IPS-NIHi7 (cell line): ENCODE results near the gene GTPBP10.
"Not testable (repeated sequence)": the region's sequence is repeated elsewhere in the genome, so short reads cannot be mapped to it uniquely, and the experiment has no call there.

Experiments
- DNase-seq: peaks from one replicate; pipeline ENCODE4 v3.0.0; 2012; ENCODE audit warnings: mixed read lengths; ENCODE audit errors: extremely low spot score

The GTPBP10 gene, protein sequence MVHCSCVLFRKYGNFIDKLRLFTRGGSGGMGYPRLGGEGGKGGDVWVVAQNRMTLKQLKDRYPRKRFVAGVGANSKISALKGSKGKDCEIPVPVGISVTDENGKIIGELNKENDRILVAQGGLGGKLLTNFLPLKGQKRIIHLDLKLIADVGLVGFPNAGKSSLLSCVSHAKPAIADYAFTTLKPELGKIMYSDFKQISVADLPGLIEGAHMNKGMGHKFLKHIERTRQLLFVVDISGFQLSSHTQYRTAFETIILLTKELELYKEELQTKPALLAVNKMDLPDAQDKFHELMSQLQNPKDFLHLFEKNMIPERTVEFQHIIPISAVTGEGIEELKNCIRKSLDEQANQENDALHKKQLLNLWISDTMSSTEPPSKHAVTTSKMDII

DNA sequence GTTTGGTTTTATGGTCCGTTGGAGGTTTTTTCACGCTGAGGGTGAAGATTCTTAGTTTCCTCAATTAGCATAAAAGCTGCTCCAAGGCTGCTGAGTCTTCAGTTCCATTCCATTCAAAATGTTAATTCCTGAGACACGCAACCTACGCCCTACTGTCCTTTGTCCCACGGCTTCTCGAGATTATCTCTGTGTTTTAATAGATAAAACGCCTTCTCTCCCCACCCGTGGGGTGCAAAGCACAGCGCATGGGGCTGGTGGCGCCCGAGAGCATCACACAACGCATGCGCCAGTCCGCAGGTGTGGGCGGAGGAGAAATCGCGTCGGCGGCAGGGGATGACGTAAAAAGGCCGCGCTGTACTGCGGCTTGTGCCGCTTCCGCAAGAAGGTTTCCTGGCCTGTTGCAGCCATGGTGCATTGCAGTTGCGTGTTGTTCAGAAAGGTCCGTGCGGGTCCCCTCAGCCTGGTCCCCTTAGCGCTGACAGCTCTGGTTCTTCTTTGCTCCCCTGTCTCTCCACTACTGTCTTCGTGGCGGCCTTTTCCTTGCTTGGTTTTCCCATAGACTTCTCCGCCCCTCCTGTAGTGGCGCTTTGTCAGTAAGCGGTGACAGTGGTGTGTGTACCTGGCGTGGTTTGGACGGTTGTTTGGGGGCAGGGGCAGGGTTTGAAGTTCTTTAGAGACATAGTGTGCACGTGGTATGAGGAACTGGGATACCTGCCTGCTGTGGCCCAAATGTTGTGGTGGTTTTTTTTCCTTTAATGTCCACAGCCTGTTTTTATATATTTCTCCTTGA is at the start of gene GTPBP10:
Gene GTPBP10, plus strand, starts transcription at position 381 of the 790 bp plus-strand sequence. Its CDS starts 26 bp downstream, at position 407.
- peak; percentile 95 for DNase-seq

DNA sequence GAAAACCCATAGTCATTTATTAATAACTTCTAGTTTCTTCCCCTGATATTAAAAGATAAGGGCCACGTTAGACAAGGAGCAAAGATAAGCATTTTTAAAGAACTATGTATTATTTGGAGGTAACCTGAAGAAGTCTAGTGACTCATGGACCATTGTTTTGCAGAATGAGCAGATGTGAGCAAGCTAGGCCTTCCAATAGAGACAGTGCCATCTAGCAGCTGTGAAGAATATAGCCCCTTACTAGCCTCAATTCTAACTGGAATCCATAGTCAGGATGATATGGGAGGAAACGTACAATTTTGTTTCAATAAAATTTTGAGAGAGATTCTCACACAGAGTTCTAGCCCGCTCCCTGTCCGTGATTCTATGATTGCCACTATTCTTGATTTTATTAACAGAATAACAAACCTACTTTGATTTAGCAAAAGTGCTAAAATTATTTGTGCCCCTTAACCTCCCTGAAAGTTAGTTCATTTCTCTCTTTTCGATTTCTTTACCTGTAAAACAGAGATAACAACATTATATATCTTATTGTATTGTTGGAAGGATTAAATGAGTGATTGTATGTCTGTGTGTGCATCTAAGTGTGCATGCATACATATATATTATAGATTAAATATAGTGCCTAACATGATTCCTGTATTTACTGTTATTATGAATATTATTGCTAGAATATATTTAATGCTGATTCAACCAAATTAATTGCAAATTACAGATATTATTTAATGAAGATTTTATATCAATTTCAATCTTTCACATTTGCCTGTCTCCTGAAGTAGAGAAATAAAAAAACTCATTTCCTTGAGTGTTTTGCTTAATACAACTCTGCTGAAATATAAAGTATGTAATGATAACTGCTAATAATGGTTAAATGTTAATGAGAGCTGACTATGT is 48.1 kb upstream of the GTPBP10 start:
- peak; percentile 62 for DNase-seq

DNA sequence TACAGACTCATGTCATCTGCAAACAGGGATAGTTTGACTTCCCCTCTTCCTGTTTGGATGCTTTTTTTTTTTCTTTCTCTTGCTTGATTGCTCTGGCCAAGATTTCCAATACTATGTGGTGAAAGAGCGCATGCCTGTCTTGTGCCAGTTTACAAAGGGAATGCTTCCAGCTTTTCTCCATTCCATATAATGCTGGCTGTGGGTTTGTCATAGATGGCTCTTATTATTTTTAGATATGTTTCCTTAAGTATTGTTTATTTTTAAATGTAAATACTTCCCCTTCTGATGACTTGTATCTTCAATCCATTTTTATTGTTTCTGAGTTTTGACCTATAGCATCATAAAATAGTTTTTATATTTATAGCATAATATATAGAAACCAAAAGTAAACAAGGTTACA is 43.3 kb upstream of the GTPBP10 start:
- no peak for DNase-seq

DNA sequence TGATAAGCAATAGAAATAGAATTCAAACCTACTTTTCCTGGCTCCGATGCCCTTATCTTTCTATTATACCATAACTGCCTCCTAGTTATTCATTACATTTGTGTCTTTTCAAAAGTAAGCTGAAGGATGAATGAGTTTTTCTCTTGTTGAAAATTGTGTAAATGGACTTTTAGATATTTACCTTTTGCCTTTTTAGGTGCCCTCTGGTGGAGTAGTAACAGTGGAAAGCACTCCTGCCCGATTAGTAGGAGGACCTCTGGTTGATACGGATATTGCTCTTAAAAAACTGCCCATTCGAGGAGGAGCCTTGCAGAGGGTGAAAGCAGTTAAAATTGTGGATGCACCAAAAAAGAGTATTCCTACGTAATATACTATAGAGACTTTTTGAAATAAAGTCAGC is 36.6 kb upstream of the GTPBP10 start:
- no peak for DNase-seq

DNA sequence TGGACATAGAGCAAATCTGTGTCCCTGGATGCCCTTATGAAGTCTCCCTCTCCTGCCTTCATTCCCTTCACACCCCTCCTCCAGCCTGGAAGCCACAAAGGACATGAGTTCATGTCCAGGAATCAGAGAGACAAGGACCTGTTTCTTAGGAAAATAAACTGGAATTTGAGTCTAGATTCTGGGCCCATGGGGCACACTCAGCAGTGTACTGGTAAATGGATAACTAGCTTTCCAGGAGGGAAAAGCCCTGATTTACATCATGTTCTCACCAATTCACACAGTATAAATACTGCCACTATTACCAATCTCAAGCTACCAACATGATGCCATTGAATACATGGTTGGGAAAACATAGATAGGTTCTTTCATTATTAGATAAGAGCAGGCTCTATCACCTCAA is 35.3 kb upstream of the GTPBP10 start:
- DNase-seq: no peak

DNA sequence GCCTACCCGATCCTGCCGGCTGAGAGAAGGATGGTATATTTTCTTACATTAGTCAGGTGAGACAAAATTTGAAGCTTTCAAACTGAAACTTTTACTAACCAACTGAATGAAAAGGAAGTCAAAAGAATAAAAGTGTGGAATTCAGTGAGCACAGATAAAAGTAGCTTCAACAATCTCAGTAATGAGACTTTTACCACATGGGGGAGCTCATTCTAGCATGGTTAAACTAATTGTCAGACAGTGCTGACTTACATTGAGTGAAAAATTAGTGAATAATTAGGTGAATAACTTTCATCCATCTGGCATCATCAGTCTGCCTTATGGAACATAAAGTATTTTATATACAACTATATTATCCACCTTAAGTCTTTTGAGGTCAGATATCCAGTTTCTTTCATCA is 33.8 kb upstream of the GTPBP10 start:
- peak; percentile 12 for DNase-seq

DNA sequence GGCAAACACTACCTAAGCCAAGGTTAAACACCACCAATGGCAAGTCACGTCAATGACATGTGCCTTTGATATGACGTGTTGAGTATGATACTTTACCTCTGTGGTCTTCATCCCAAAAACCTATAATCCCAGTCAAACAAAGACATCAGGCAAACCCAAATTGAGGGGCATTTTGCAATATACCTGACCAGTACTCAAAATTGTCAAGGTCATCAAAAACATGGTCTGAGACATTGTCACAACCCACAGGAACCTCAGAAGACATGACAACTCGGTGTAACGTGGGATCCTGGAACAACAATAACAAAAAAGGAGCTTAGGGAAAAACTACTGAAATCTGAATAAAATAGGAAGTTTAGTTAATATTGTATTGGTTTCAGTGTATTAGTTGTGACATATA is 32.6 kb upstream of the GTPBP10 start:
- no peak for DNase-seq

DNA sequence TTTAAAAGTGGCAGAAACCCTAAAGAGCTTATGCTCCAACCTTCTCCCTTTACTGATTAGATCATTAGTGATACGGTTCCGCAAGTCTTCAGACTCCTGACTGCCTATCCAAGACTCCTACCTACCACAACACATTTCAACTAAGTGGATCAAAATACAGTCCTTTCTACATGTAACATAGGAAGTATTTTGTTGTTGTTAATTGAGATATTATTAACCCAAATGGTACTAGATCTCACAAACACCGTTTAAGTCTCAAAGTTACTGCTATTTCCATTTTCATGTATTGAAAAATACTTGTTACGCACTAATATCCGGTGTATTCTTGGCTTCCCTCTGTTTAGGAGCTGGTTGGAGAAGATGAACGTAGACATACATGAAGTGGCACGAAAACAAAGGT is 26.5 kb upstream of the GTPBP10 start:
- no peak for DNase-seq

DNA sequence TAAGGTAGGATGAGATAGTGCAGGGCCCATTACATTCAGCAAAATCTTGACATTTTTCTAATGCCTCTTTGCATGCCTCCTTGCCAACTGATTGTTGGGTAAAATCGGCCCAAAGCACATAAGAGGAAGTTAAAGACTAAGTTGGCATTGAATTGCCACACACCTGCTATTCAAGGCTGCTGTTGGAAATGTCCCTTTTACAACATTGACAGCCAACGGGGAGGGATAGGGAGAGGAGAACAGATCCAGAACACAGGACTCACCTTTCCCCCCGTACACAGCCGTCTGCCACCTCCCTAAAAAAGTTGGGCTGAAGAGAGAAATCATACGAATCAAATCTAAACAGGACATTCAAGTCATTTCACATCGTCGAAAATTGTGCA is 26.1 kb upstream of the GTPBP10 start:
- no peak for DNase-seq

DNA sequence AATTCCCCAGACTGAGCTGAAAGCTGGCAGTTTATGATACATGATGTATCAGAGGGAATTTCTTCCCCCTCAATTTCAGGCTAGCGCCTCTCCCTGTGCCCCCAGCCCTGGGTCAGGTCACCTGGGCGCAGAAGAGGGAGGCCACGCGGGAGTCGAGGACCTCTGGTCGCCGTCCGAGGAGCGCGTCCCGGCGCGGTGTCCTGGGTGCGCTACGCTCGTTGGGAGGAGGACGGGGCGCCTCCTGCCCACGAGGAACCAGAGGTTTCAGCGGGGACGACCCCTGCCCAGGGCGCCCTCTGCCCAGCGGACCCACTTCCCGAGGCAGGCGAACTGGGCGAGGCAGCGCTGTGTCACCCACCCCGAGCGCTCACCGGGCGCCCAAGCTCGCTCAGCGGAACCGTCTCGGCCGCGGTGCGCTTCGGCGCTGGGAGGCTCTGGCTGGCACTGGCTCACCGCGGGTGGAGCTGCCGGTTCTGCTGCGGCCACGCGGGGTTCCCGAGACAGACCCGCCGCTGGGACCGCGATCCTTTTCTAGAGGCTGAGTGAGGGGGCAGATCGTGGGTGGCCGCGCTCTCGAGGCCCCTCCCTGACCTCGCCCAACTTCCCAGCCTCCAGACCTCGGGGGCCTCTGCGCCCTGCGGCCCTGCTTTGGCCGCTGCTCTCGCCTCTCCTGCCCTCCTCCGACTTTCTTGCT is 25.6 kb upstream of the GTPBP10 start, which contains the start of gene FAM237B:
Gene FAM237B, minus strand, starts transcription at position 504 of the 694 bp plus-strand sequence. CDS start 1,556 bp downstream, outside the sequence.
- DNase-seq: peak; percentile 58

DNA sequence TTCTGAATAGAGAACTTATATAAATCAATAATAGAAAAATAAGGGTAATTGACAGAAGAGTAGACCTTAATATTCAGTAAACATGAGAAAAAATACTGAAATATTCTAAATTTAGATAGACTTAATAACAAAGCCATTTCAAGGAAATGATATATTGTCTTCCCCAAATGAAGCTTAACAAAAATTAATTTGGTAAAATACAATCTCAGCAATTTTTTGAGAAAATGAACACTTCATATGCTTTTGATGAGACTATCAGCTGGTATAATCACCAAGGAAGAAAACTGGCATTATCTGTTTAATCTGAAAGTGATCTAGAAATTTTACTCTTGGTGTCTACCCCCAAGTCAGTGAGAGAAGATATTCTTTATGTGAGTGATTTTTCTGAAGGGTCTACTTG is 23.7 kb upstream of the GTPBP10 start:
- no peak for DNase-seq

DNA sequence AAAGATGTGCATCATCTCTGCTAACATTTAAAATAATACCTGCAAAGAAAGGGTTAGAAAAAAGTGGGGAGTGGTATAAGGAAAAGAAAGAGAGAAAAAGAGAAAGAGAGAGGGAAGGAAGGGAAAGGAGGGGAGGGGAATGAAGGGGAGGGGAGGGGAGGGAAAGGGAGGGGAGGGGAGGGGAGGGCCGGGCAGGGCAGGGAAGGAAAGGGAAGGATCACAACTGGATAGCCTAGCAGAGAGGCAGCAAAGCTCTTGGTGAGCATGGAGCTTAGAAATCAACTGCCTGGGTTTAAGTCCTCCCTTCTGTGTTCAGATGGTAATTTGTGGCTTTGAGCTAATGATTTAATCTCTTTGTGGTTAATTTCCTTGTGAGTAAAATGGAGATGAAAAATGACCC is 20.0 kb upstream of the GTPBP10 start:
- DNase-seq: no peak

DNA sequence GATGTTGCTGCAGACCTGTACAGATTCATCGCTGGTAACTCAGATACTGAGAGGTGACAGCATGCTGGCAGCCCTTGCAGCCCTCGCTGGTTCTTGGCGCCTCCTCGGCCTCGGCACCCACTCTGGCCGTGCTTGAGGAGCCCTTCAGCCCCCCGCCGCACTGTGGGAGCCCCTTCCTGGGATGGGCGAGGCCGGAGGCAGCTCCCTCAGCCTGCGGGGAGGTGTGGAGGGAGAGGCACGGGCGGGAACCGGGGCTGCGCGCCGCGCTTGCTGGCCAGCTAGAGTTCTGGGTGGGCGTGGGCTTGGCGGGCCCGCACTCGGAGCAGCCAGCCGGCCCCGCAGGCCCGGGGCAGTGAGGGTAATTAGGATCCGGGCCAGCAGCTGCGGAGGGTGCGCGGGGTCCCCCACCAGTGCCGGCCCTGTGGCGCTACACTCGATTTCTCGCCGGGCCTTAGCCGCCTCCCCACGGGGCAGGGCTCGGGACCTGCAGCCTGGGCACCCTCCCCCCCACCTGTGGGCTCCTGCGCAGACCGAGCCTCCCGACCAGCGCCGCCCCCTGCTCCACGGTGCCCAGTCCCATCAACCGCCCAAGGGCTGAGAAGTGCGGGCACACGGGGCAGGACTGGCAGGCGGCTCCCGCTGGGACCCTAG is 12.2 kb upstream of the GTPBP10 start:
- DNase-seq: no peak

DNA sequence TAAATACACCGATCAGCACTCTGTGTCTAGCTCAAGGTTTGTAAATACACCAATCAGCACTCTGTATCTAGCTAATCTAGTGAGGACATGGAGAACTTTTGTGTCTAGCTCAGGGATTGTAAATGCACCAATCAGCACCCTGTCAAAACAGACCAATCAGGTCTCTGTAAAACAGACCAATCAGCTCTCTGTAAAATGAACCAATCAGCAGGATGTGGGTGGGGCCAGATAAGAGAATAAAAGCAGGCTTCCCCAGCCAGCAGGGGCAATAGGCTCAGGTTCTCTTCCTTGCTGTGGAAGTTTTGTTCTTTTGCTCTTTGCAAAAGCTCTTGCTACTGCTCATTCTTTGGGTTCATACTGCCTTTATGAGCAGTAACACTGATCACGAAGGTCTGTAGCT is 11.6 kb upstream of the GTPBP10 start:
- not testable (repeated sequence) for DNase-seq

DNA sequence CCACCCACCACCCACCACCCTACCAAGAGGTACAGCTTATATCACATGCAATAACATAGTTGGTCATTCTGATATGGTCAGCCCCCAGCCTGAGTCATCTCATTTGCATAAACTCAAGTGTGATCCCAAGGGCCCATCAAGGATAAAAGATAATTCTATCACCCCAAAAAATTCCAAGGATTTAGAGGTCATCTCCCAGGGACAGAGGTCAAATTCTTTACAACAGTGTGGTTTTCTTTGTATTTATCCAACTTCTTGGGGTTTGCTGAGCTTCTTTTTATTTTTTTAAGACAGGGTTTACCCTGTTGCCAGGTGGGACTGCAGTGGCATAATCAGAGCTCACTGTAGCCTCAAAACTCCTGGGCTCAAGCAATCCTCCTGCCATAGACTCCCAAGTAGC is 9.4 kb upstream of the GTPBP10 start:
- DNase-seq: no peak

DNA sequence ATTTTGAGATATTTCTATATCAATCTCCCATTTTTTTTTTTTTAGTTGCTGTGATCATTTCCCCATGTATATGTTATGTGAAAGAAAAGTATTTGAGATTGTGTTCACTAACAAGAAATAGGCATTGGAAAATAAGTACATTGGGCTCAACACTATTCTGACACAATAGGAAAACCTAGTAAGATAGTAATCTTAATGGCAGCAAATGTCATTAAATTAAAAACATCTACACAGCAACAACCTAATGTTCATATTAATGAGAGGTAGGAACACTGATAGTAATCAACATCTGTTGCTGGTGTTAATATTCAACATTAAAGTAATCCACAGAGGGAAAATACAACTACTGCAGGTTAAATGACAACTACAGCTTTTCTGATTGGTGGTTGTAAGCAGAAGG is 1.5 kb upstream of the GTPBP10 start:
- DNase-seq: no peak

DNA sequence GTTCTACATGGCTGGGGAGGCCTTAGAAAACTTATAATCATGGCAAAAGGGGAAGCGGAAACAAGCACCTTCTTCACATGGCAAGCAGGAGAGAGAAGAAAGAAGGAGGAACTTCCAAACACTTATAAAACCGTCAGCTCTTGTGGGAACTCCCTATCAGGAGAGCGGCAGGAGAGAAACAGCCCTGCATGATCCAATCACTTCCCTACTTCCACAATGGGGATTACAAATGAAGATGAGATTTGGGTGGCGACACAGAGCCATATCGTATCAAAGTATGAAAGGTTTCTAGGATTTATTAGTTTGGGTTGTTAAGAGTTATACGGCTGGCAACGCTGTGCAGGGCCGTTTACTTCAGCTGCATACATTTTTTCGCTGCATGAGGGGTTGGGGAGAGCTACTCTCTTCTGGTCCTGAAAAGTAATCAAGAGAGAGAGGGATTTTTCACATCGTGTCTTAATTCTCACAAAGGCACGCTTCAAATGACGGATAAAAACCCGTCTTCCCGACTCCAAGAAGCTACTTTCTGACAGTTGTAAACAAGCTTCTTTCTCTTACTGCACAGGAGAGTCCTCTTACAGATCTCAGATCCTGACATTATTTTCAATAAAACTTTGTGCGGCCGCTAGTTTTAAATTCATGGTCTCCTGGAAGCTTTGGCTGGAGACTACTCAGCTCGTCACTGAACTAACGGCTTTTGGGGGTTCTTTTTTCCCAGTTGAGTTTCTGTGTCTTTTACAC is 751 bp upstream of the GTPBP10 start:
- DNase-seq: peak; percentile 10

DNA sequence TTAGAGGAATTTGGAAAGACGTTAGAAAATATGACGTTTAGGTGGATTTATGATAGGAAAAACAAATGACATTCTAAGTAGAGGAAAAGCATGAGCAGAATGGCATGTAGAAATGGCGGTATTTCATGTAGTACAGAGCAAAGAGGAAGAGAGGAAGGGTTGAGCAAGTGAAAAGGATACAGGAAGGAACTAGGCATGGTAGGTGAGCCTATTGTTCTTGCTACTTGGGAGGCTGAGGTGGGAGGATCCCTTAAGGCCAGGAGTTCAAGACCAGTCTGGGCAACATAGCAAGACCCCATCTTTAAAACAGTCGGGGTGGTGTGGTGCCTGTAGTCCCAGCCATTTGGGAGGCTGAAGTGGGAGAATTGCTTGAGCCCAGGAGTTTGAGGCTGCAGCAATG is 1.2 kb downstream of the GTPBP10 start:
- no peak for DNase-seq

DNA sequence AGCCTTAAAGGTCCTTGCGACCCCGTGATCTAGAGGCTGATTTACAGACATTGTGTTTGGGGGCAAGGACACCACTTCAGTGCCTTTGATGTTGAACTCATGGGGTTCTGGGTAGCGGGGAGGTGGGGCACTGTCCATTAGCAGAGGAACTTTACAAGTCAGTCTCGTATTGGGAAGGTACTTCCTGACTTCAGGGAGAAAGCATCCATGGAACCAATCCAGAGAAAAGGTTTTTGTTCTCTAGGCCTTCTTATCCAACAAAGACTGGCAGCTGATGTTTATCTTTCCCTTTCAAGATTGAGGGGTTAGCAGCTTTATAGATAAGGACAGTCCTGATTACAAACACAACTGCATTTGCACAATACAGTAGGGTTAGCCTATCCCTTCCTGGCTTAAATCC is 2.8 kb downstream of the GTPBP10 start:
- DNase-seq: no peak

DNA sequence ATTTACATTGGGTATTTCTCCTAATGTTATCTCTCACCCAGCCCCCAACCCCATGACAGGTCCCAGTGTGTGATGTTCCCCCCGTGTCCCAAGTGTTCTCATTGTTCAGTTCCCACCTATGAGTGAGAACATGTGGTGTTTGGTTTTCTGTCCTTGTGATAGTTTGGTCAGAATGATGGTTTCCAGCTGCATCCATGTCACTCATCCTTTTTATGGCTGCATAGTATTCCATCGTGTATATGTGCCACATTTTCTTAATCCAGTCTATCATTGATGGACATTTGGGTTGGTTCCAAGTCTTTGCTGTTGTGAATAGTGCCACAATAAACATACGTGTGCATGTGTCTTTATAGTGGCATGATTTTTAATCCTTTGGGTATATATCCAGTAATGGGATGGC is 3.5 kb downstream of the GTPBP10 start:
- DNase-seq: not testable (repeated sequence)
